Anterior cingulate cortex (tissue), 58 donors: ENCODE measurements around the gene CCDC74B.
A peak's percentile ranks its signal among the peaks of the same experiment; 100 is the strongest.
"Not testable (repeated sequence)": the region's sequence is repeated elsewhere in the genome, so short reads cannot be mapped to it uniquely, and the experiment has no call there.

Experiments used
- DNase-seq, 58 donors: peaks; one replicate each; lab custom pipeline; 2025; lab: John Stamatoyannopoulos, UW

Gene CCDC74B

DNA sequence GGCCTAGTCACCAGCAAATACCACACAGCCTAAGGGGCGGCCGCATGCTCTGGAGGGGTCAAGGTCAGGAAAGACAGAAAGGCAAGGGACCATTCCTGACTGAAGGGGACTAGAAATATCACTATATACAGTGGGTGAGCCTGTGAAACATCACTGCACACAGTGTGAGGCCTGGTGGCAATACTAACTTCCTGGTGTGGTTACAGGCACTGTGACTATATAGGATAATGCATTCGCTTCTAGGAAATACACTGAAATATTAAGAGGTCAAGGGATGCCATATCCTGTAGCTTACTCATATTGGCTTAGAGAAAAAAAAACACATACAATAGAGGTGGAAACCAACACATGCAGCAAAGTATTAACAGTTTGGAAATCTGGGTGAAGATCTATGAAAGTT lies 24.3 kb upstream of the CCDC74B start:
- not testable (repeated sequence) for DNase-seq

DNA sequence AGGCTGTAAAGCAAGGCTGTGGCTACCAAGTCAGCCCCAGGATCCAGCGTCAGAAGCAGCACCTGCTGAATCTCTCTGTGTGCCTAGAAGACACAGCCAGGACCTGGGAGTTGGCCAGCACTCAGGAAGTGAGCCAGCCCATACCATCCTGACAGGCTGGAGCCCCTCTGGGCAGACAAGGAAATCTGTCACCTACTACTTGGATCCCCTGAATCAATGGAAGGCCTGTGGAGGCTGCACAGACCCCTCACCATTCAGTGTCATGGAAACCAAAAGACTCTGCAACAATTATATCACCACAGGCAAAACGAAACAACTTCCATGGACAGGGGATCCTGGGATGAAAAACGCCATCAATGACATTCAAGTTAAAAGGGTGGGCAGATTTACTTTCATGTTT lies 21.7 kb upstream of the CCDC74B start:
- not testable (repeated sequence) for DNase-seq

DNA sequence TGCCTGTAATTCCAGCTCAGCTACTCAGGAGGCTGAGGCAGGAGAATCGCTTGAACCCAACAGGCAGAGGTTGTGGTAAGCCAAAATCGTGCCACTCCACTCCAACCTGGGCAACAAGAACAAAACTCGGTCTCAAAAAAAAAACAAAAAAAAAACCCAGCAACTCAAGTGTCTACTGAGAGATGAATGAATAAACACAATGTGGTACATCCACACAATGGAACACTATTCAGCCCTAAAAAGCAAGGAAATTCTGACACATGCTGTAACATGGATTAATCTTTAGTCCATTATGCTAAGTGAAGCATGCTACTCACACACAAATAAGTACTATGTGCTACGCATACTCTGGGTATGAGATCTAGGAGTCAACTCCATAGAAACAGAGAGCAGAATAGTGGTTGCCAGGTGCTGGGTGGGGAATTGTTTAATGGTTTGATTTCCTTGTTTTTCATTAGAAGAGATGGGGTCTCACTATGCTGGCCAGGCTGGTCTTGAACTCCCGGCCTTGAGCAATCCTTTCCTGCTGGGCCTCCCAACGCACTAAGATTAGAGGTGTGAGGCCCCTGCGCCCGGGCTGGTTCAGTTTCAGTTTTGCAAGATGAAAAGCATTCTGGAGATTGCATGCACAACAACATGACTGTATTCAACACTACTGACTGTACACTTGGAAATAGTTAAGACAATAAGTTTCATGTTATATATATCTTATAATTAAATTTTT lies 20.5 kb upstream of the CCDC74B start:
- DNase-seq: no peak

DNA sequence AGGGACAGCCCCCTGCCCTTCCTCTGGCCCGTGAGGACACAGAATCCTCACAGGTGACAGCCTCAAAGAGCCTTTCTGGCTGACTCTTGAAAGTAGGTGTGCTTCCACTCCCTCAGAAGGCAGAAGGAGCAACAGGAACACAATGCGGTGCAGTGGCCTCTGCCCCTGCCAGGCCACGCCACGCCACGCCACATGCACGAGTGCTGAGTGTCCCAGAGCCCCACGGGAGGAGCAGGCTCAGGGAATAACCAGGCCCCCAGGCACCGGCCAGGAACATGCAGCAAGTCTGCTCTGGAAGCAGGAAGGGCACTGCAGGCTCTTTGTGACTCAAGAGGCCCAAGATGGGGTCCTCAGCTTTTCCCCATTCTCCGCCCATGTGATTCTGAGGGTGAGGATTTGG lies 18.1 kb upstream of the CCDC74B start:
- DNase-seq: no peak

DNA sequence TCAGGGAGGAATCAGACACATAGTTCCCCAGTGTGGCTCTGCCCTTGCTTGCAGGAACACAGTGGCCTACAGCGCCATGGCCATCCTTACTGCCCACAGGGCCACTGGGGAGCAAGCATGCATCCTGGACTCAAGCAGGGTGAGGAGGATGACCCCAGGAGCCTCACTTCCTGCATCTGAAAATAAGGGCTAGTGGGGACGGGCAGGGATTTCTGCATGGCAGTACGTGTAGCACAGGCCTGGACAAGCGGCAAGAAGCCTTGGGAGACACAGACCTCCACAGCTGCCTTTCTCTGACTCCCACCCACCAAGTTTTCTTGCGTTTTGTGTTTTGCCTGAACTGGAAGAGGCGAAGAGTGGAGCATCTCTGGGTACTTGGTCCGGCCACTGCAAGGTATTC lies 17.6 kb upstream of the CCDC74B start:
- not testable (repeated sequence) for DNase-seq

DNA sequence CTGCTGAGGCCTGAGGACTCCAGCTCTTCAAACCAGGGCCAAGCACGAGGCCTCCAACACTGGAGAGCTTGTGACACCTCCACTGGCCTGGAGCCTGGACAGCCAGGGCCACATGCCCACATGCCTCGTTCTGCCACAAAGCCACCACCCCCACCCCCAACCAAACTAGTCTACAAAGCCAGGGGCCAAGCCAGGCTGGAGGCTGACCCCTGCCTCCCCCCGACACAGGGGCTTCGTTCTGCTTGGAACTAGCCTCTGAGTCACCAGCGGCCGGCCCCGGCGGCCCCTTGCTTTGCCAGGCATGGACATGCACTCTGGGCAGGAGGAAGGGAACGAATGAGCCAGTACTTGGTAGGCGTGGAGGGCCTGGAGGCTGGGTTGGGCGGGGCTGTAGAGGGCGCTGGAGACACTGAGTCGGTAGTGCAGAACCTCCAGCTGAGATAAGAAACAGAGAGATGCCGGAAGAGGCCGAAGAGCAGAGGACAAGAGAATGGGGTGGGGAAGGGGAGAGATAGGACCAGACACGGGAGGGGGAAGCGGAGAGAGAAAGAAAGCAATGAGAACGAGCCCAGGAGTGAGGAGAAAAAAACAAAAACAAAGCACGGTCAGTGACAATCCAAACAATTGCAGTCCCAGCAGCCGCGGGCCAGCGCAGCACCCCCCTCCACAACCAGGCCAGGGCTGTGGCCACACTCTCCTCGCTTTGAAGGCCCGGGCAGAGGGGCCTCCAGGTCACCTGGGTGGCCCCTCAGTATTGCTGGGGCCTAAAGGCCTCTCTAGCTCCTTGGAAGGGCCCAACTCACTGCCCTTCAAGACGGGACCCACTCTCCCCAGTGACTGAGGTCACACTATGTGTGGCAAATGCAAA lies 16.2 kb upstream of the CCDC74B start:
- peak in 25 of 58 donors; percentile 7 to 74 (median 31) for DNase-seq

DNA sequence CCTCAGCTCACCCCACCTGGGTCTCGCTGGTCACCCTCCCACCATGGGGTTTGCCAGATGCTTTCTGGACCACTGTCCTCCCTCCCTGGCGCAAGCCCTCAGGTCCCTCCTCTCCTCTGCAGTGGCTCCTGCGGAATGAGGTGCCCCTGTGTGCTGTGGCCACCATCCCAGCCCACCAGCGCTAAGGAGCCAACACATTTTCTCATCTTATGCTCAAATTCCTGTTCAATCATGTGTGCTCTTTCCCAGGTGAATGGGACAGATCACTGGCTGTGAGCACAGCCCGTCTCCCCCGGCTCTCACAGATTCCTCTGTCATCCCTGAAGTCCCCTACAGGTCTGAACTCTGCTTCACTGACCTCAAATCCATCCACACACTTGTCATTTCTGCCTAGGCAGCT lies 15.2 kb upstream of the CCDC74B start:
- no peak for DNase-seq

DNA sequence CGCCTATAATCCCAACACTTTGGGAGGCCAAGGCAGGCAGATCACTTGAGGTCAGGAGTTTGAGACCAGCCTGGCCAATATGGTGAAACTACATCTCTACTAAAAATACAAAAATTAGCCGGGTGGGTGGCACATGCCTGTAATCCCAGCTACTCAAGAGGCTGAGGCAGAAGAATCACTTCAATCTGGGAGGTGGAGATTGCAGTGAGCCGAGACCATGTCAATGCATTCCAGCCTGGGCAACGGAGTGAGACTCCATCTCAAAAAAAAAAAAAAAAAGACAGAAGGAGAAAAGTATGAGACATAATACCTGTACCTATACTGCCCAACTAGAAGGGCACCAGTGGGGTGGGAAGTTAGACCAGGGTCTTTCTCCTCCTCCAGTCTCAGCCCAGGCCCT lies 14.5 kb upstream of the CCDC74B start:
- not testable (repeated sequence) for DNase-seq

DNA sequence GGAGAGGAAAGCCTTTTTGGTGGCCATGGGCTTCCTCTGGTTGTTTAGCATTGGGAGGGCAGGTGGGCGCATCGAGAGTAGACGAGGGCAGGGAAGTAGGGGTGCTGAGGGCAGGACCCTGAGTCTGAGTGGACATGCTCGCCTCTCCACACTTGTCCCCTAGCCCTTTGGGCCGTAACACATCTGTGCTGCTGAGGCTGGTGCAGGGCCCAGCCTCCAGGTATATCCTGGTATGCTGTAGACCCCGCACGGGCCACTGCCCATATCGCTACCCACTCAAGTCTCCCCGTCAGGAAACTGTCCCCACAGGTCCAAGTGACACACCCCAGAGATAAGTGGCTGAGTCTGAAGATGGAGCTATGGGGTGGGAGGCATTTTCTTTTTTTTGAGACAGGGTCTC lies 13.7 kb upstream of the CCDC74B start:
- no peak for DNase-seq

DNA sequence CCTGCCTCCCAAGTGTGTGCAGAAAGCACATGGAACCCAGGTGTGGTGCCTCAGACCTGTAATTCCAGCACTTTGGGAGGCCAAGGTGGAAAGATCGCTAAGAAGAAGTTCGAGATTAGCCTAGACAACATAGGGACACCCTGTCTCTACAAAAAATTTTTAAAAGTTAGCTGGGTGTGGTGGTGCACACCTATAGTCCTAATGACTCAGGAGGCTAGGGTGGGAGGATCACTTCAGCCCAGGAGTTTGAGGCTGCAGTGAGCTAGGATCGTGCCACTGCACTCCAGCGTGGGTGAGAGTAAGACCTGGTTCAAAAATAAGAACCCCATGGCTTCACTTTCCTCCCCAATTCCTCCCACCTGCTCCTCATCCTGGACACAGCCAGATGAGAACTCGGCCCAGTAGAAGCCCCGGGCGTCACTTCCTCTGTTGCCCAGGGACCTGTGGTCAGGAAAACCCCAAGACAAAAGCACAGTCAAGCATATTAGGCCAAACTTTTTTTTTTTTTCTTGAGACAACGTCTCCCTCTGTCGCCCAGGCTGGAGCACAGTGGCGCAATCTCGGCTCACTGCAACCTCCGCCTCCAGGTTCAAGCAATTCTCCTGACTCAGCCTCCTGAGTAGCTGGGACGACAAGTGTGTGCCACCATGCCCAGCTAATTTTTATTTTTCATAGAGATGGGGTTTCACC lies 13.1 kb upstream of the CCDC74B start:
- not testable (repeated sequence) for DNase-seq

DNA sequence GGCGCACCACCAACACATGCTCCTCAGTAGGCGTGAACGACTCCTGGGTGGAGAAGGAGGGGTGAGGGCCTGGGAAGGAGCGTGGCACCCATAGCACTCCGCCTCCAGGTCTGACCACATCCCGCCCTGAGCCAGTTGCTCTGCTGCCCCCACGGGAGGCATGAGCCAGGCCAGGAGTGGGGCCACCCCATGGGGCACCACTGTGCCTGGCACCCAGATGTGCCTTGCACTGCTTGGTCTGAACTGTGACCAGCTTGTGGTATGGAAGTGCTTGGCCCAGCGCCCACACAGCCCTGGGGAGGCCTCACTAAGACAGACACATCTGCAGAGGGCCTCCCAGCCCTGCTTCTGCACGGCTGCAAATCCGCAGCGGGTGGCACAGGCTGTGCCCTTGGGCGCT lies 12.4 kb upstream of the CCDC74B start:
- not testable (repeated sequence) for DNase-seq

DNA sequence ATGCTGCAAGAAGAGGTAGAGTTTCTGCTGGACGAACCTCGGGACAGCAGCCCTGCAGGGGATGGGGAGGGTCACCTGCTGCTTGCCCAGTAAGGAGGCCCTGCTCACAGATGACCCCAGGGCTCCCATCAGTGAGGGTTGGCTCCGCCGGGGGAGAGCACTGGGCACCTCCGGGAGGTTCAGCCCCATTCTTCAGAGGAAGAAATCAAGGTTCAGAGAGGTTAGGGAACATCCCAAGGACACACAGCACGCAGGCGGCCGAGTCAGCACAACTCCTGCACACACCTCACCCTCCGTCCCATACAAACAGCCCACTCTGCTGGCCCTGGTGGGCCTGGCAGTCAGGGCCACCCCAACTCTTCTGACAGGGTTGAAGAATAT lies 11.7 kb upstream of the CCDC74B start:
- DNase-seq: no peak

DNA sequence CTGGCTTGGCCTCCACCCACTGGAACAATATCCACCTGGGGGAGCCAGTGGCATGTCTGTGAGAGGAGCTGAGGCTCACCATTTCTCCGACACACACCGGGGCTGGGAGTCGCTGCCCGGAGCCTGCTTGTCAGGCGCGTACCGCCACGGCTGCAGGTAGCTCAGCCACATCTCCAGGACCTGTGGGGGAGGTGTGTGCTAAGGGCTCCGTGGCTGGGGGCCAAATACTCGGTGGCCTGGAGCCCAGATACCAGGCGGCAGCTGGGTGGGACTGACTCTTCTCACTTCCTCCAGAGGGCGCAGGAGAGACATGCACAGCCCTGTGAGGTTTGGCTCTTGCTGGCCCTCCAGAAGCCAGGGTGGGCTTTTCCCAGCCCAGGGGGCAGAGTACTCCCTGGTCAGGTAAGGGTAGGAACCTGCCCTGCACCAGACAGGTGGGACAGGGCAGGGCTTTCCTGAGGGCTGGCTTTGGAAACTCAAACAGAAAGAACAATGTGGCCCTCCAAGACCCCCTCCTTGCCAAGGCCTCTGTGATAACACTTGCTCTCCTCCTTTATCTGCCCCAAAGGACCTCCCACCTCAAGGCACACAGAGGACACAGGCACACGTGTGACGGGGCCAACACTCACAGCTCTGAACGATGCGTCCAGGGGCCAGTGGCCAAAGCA lies 11.2 kb upstream of the CCDC74B start:
- DNase-seq: peak in 32 of 58 donors; percentile 6 to 52 (median 22)

DNA sequence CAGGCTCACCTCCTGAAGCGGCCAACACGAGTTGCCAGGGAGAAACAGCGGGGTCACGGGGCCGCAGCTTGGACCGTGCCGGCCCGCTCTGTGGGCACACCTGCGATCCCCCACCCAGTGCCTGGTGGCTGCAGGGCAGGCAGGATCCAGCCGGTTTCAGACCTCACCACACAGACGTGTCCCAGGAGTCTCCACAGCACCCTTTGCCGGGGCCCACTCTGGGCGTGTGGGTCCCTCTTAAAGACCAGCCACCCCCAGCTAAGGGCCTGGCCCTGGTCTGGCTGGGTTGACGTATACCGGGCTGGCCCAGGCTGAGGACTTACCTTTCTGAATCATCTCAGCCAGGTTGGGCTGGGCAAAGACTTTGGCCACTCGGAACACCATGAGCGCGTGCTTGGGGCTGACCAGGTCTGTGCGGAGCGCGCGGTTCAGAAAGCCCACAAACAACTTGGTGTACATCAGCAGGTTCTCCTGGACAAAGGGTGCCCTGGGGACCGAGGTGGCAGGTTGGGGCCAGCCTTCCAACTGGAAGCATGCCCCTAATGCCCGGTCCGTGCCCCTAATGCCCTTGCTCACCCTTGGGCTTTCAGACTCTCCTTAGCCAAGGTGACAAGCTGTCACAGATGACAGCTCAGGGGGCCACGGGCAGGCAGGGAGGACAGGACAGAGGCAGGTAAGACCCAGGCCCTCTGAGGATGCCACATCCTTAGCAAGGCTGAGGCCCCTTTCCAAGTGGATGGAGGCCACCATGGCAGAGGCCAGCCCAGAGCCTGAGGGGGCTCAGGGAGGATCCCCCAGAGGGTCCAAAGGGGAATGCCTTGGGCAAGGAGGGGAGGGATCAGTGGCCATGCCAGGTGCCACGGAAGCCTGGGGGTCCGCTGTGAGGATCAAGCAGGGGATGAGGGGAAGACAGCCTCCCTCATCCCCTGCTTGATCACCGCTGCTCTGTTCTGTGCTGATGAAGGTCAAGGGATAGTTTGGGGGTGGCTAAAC lies 10.2 kb upstream of the CCDC74B start:
- no peak for DNase-seq

DNA sequence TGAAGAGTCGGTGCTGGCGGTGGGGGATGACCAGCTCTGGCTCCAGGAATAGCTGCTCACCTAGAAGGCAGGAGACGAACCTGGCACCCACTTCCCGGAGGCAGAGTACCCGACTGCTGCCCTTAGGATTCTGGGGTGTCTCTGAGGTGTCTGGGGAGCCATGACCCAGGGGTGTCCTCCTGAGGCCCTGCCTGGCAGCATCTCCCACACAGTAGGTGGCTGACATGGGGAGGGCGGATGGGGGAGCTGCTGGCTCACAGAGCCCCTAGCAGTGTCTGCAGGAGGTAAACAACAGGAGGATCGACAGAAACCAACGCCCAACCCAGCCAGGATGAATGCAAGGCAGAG lies 9.5 kb upstream of the CCDC74B start:
- not testable (repeated sequence) for DNase-seq

DNA sequence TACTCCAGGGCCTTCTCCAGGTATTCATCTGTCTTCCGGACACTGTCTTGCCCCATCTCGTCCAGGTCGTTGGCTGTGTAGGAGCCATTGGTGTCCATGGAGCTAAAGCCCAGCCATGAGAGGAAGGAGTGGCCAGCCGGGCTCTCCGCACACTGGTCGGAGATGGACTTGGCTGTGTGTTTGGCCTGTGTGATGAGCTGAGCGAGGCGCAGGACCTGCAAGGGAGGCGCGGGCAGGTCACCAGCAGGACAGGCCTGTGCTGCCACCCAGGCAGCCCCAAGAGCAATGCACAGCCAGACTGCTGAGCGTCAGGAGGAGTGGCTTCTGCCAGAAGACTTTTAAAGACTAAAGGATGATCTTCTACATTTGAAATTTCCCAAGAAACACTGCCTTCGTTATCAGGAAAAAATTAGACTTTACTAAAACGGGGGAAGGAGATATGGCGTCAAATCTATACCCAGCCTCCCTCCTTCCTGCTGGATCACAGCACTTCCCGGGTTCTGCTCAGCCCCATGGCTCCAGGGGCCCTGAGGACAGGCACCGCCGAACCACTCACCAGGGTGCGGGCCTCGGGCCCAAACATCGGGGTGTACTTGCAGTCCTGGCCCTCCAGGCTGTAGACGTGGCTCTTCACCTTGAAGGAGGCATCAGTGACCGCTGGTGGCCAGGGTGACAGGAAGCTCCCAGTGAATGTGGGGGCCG lies 9.0 kb upstream of the CCDC74B start:
- DNase-seq: not testable (repeated sequence)

DNA sequence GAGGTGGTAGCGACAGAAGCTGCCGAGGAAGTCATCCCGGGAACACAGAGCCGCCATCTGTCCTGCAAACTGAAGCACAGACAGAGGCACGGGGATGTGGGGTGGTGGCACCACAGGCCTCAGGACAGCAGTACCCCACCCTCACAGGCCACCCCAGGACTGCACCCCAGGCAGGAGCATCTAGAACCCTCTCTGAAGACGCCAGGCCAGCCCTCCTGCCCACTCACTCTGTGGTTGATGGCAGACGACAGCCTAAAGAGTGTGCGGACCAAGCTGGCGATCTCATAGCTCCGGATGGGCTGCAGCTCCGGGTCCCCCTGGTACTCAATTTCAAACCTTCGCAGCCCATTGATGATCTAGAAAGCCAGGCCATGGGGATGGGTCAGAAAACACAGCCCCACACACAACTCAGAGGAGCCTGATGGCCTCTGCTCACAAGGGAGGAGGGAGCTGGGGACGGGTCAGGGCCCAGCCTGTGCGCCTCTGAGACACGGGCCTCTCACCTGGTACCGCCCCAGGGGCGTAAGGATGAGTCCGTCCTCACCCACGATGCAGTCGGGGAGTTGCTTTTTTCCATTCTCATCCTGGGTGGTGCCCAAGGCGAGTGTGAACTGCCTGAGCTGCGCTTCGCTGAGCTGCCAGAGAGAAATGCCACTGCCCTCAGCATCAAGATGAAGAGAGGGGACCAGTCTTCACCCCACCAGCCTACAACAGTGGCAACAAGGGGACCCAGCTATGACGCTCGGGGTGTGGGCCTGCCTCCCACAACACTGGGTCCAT lies 8.1 kb upstream of the CCDC74B start:
- no peak for DNase-seq
